HAP-1 (cell line): ENCODE results near the gene OR5I1.
"Not testable (repeated sequence)": the region's sequence is repeated elsewhere in the genome, so short reads cannot be mapped to it uniquely, and the experiment has no call there.

Source experiments
- DNase-seq, 2 experiments: peaks; one replicate each; pipeline ENCODE4 v3.0.0-alpha.2; 2016 to 2020; ENCODE audit warnings: low spot score in 2 of 2
- H3K27me3 ChIP-seq: fragments of 250-450 bp; sonication (Bioruptor Pico); 2 replicates; pipeline ENCODE4 v1.5.1; 2020; ENCODE audit warnings: low read depth, mild to moderate bottlenecking, moderate library complexity
- H3K36me3 ChIP-seq: fragments of 250-450 bp; sonication (Bioruptor Pico); replicated peaks from 2 replicates; pipeline ENCODE4 v1.5.1; 2020; ENCODE audit warnings: mild to moderate bottlenecking
- H3K4me1 ChIP-seq: fragments of 250-450 bp; sonication (Bioruptor Pico); 2 replicates; pipeline ENCODE4 v1.5.1; 2020; ENCODE audit warnings: mild to moderate bottlenecking
- H3K4me3 ChIP-seq: fragments of 250-450 bp; sonication (Bioruptor Pico); 2 replicates; pipeline ENCODE4 v1.5.1; 2020; ENCODE audit warnings: mild to moderate bottlenecking, moderate library complexity
- H3K9me3 ChIP-seq: fragments of 250-450 bp; sonication (Bioruptor Pico); 2 replicates; pipeline ENCODE4 v1.5.1; 2020; ENCODE audit warnings: mild to moderate bottlenecking, moderate library complexity
- in situ Hi-C: fragments of 300-500 bp; cut with MboI; formaldehyde crosslinking; loops from 3 replicates; pipeline ENCODE4 v1.14.3; 2020; ENCODE audit warnings: low sequenced_read_pairs, inconsistent platforms, mixed read lengths

The OR5I1 gene

DNA sequence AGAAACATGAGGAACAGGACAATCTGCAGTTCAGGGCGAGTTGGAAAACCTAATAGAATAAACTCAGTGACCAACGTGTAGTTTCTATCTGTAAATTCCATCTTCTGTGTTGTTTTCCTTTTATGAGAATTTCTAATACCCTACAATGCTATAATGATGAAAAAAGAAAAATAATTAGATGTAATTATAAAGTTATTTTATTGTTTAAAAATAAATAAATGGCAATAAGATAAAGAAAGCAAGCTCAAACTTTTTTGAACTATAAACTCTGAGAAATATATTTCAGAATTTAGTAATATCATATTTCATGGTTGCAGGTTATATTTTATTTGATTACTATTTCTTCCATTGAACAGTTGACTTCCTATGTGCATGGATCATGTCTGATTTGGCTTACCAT is at the start of gene OR5I1:
OR5I1 (minus strand) TSS at position 101 of the 400 bp plus-strand sequence; CDS start at position 101, 0 bp downstream.
- H3K4me1 ChIP-seq: no peaks in the 10 kb centered on the region

GRCh38 chr11:55970935-55971334 is 34.7 kb upstream of the OR5I1 start:
- DNase-seq: no peak
- Histone ChIP-seq H3K36me3 (no peaks in the 10 kb centered on the region), H3K4me1 (no peaks in the 10 kb centered on the region), H3K4me3 (no peak overlapping the region), H3K27me3 (no peaks in the 10 kb centered on the region), H3K9me3 (no peaks in the 10 kb centered on the region)
- in situ Hi-C loops: no loop called here

More for the DNA sequence above, at the start of gene OR5I1:
- Histone ChIP-seq H3K27me3 (no peaks in the 10 kb centered on the region), H3K36me3 (no peaks in the 10 kb centered on the region), H3K9me3 (no peaks in the 10 kb centered on the region), H3K4me3 (no peak within 1 kb of the TSS)
- in situ Hi-C loops: no loop called here
- no peak for DNase-seq

DNA sequence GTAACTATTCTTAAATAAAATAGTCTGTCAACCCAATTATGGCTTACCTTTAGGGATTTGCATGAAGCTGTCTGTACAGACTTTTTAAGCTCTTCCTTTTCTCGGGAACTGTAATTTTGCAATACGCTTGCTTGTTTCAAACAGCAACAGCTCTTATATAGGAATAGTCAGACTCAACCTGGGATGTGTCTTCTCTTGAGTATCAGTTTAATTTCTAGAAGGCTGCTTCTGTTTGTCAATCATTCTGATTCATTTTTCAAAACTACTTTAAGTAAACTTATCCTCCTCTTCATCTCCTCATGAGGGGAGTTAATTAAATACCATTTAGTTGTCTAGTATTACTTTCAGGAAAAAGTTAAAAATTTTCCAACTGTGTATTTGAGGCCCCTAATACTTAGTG is 33.6 kb upstream of the OR5I1 start, which contains the start of gene OR10AG1:
OR10AG1 (minus strand) TSS at position 101 of the 400 bp plus-strand sequence; CDS start at position 63, 38 bp downstream.
- Histone ChIP-seq H3K36me3 (no peaks in the 10 kb centered on the region), H3K9me3 (no peaks in the 10 kb centered on the region), H3K4me3 (no peak within 1 kb of the TSS), H3K4me1 (no peaks in the 10 kb centered on the region), H3K27me3 (no peaks in the 10 kb centered on the region)
- in situ Hi-C loops: no loop called here
- no peak for DNase-seq

DNA sequence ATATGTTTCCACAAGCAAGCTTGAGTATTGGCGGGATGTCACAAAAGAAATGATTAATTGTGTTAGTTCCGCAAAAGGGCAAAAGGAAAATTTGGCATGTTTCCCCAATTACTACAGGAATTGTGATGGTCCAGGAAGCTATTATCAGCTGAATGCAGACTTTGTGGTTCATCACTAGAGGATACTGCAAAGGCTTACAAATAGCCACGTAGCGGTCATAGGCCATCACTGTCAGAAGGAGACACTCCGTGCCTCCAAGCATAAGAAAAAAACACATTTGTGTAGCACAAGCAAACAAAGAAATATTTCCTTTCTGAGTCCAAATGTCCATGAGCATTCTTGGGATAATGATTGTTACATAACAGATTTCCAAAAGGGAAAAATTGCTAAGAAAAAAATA is 31.7 kb upstream of the OR5I1 start:
- H3K4me1 ChIP-seq: no peaks in the 10 kb centered on the region
- DNase-seq: no peak
- in situ Hi-C loops: no loop called here
- no peak overlapping the region for H3K4me3 ChIP-seq
- H3K27me3 ChIP-seq: no peaks in the 10 kb centered on the region
- no peaks in the 10 kb centered on the region for H3K36me3 ChIP-seq
- H3K9me3 ChIP-seq: no peaks in the 10 kb centered on the region

DNA sequence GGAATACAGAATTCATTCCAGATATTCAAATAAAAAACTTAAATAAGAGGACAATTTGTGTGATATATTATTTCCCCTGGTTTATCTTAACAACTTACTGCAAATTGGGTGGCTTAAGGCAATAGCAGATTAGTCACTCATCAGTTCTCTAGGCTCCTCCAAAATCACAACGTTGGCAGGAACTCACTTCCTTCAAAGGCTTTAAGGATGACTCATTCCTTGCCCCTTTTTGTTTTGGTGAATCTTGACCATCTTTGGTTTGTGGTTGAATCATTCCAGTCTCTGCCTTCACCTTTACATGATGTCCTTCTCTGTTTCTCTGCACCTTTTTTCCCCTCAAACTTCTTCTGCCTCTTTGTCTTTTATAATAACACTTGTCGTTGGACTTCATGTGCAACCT is 30.2 kb upstream of the OR5I1 start:
- Histone ChIP-seq H3K36me3 (no peaks in the 10 kb centered on the region), H3K4me1 (no peaks in the 10 kb centered on the region), H3K9me3 (no peaks in the 10 kb centered on the region), H3K27me3 (no peaks in the 10 kb centered on the region), H3K4me3 (no peak overlapping the region)
- DNase-seq: no peak
- in situ Hi-C loops: no loop called here

DNA sequence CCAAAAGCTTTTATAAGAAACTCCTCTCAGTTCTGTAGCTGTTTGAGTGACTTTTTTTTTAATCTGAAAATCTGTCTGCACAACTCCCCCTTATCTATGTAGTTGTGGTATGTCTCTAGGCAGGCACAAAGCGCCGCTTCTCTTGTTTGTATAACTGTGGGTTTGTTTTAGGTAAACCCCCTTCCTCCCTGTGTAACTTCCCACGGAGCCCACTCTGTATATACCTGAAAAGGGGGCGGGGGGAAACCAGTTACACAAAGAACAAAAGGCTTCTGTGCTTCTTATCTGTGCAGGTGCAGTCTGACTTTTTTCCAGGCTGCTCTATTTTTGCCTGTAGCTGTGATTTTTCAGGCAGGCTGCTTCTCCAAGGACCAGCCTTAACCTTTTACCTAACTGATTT is 20.3 kb upstream of the OR5I1 start:
- no peak for DNase-seq
- in situ Hi-C loops: no loop called here
- H3K9me3 ChIP-seq: no peaks in the 10 kb centered on the region
- H3K36me3 ChIP-seq: no peaks in the 10 kb centered on the region
- no peaks in the 10 kb centered on the region for H3K27me3 ChIP-seq
- H3K4me1 ChIP-seq: no peaks in the 10 kb centered on the region
- no peak overlapping the region for H3K4me3 ChIP-seq

DNA sequence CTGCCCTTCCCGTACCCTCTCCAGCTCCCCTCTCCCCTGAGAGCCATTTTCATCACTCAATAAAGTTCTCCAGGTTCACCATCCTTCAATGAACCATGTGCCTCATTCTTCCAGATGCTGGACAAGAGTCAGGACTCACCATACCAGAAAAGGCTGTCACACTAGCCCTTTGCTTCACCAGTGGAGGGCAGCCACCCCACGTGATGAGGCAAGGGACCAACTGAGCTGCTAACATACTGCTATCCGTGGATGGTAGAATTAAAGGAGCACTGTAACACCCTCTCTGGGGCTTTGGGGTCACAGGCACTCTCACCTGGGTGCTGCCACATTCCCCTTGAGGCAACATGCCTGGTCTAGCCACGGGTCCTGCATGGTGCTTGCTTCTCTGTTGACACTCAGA is 13.1 kb upstream of the OR5I1 start:
- in situ Hi-C loops: no loop called here
- H3K9me3 ChIP-seq: no peaks in the 10 kb centered on the region
- H3K36me3 ChIP-seq: no peaks in the 10 kb centered on the region
- no peaks in the 10 kb centered on the region for H3K4me1 ChIP-seq
- DNase-seq: no peak
- no peak overlapping the region for H3K4me3 ChIP-seq
- no peaks in the 10 kb centered on the region for H3K27me3 ChIP-seq

GRCh38 chr11:55942785-55943392 is 6.7 kb upstream of the OR5I1 start:
- Histone ChIP-seq H3K36me3 (no peaks in the 10 kb centered on the region), H3K4me3 (no peak overlapping the region), H3K27me3 (no peaks in the 10 kb centered on the region), H3K9me3 (no peaks in the 10 kb centered on the region), H3K4me1 (no peaks in the 10 kb centered on the region)
- in situ Hi-C loops: no loop called here
- no peak for DNase-seq

GRCh38 chr11:55920537-55920936 is 15.7 kb downstream of the OR5I1 start:
- in situ Hi-C loops: no loop called here
- H3K27me3 ChIP-seq: no peaks in the 10 kb centered on the region
- no peak for DNase-seq

DNA sequence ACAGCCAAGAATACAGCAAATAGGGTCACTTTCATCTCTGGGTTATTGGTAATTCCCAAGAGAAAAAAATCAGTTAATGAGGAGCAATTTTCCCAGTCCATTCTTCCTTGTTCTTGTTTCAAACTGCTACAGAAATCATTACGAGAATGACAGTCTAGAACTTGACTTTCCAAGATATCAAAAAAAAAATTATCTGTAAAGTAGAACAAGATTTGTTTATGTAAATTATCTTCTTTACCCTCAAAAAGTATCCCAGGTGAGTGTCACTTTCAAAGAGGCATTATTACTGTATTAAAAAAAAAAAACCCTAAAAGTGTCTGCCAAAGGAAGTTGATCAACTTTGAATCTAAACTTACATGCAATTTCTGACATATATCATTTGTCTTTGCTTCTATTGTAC is 21.7 kb downstream of the OR5I1 start, which contains the start of gene OR5W2:
OR5W2 (minus strand) TSS at position 101 of the 400 bp plus-strand sequence; CDS start at position 101, 0 bp downstream.
- in situ Hi-C loops: no loop called here
- Histone ChIP-seq H3K4me1 (no peaks in the 10 kb centered on the region), H3K36me3 (no peaks in the 10 kb centered on the region), H3K9me3 (no peaks in the 10 kb centered on the region), H3K27me3 (no peaks in the 10 kb centered on the region), H3K4me3 (no peak within 1 kb of the TSS)
- DNase-seq: no peak

More at GRCh38 chr11:55920537-55920936, 15.7 kb downstream of the OR5I1 start:
- H3K4me3 ChIP-seq: no peak overlapping the region
- no peaks in the 10 kb centered on the region for H3K9me3 ChIP-seq
- H3K36me3 ChIP-seq: no peaks in the 10 kb centered on the region
- no peaks in the 10 kb centered on the region for H3K4me1 ChIP-seq

DNA sequence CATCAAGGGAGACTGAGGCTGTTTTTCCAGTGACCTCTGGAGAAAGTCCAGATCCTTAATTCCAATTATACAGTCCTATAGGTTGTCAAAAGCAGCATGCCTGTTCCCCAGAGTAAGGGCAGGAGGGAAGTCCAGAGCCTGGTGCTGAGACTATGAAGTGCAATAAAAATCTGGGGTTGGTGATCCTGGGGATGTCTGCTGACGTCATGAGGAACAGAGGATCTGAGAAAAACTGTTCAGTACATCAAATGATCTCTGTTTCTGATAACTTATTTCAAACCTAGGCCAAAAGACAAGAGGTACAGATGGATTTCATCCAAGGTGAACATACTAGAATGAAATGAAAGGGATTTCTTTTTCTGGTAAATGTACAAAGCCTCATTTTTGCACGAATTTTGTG is 33.9 kb downstream of the OR5I1 start:
- DNase-seq: no peak
- in situ Hi-C loops: no loop called here
- Histone ChIP-seq H3K36me3 (no peaks in the 10 kb centered on the region), H3K4me3 (no peak overlapping the region), H3K4me1 (no peaks in the 10 kb centered on the region), H3K27me3 (no peaks in the 10 kb centered on the region), H3K9me3 (no peaks in the 10 kb centered on the region)

- no peak overlapping the region for H3K4me3 ChIP-seq
- H3K27me3 ChIP-seq: no peaks in the 10 kb centered on the region
- in situ Hi-C loops: no loop called here
- no peaks in the 10 kb centered on the region for H3K36me3 ChIP-seq
- no peaks in the 10 kb centered on the region for H3K9me3 ChIP-seq
- no peak for DNase-seq
- H3K4me1 ChIP-seq: no peaks in the 10 kb centered on the region
Observed at GRCh38 chr11:55895216-55895615, 41.0 kb downstream of the OR5I1 start.

- H3K4me3 ChIP-seq, in situ Hi-C loops, H3K4me1 ChIP-seq, H3K9me3 ChIP-seq, H3K36me3 ChIP-seq, H3K27me3 ChIP-seq, DNase-seq: not testable (repeated sequence)
Observed at GRCh38 chr11:55885481-55885880, 50.7 kb downstream of the OR5I1 start.
